ENCODE measurements around the gene RRM2. TPM values are rescaled to one million over a fixed set of nuclear protein-coding genes. Genes with fewer than 3 reads are reported as not detected.

Gene RRM2
- total RNA-seq, 1 experiment from 2014 or later = 163 TPM

GRCh38 chr2:10119027-10119325, 3.6 kb upstream of the RRM2 start:
- Histone ChIP-seq H3K27me3 (ENCODE audit: insufficient read depth, low read length) (no peaks in the 10 kb centered on the region), H3K4me2 (ENCODE audit: insufficient read depth, insufficient read length, low read length) (no peak overlapping the region), H3K9ac (ENCODE audit: extremely low read depth, insufficient read length, low read length) (no peak overlapping the region), H2BK12ac (ENCODE audit: insufficient read length, low read depth, low read length) (no peak overlapping the region), H2AFZ (ENCODE audit: low read length) (no peak overlapping the region), H4K91ac (ENCODE audit: insufficient read length, low read depth, low read length) (no peak overlapping the region), H2BK5ac (ENCODE audit: insufficient read length, low read length) (no peak overlapping the region), H4K5ac (ENCODE audit: insufficient read length, low read depth, low read length) (no peak overlapping the region), H2AK5ac (ENCODE audit: insufficient read length, low read length) (no peak overlapping the region), H3K56ac (ENCODE audit: insufficient read length, low read depth, low read length) (no peak overlapping the region), H3K79me2 (ENCODE audit: insufficient read depth, low read length) (peaks cover 6% of the 10 kb centered on the region; the same call in 1 of the 2 replicates), H3K4ac (ENCODE audit: low read depth, low read length) (no peak overlapping the region), H3K27ac (ENCODE audit: insufficient read length, low read depth, low read length) (no peak overlapping the region), H3K9me3 (ENCODE audit: control insufficient read depth, low read depth, low read length) (no peaks in the 10 kb centered on the region), H3K4me1 (ENCODE audit: insufficient read depth, low read length) (no peaks in the 10 kb centered on the region), H3K14ac (ENCODE audit: insufficient read depth, low read length) (no peak overlapping the region), H2BK15ac (ENCODE audit: low read depth, low read length) (no peak overlapping the region), H3T11ph (ENCODE audit: low read length) (no peak overlapping the region), H2BK120ac (ENCODE audit: low read depth, low read length, poor library complexity, severe bottlenecking) (no peak overlapping the region), H2BK20ac (ENCODE audit: low read depth, low read length, poor library complexity, severe bottlenecking) (no peak overlapping the region), H3K79me1 (ENCODE audit: insufficient read depth, low read depth, low read length, poor library complexity, severe bottlenecking) (peaks cover 2% of the 10 kb centered on the region), H3K23me2 (ENCODE audit: insufficient read length, low read depth, low read length, poor library complexity, severe bottlenecking) (peaks cover 27% of the 10 kb centered on the region), H4K8ac (replicated peaks; ENCODE audit: insufficient read length, low read depth, low read length) (no peak overlapping the region), H3K23ac (ENCODE audit: insufficient read length, low read depth, low read length) (no peak overlapping the region), H3K18ac (ENCODE audit: insufficient read length, low read depth, low read length) (no peak overlapping the region), H4K20me1 (ENCODE audit: control insufficient read depth, insufficient read depth, insufficient read length) (no peaks in the 10 kb centered on the region)
- Mint-ChIP-seq H3K27ac (no peak overlapping the region), H3K4me3 (no peak overlapping the region), H3K36me3 (ENCODE audit: insufficient read depth in 1 of 3, low read depth in 3 of 3) (peaks cover 9 to 10% (median 10%) of the 10 kb centered on the region in 3 experiments), H3K27me3 (ENCODE audit: low read depth) (no peaks in the 10 kb centered on the region), H3K9me3 (no peaks in the 10 kb centered on the region), H3K4me1 (peaks cover 13 to 16% of the 10 kb centered on the region in 2 experiments)
- TF ChIP-seq CTCF (conservative IDR thresholded peaks at IDR 0.05) = no peak
- no CpG with 5 or more reads among the region's 3 CpGs for WGBS (ENCODE audit: extremely low coverage, insufficient read length, low lambda C conversion rate)
- DNase-seq = no peak
